ENCODE measurements around the gene RAB27B. TPM values are rescaled to one million over a fixed set of nuclear protein-coding genes. Genes with fewer than 3 reads are reported as not detected.
"Not testable (repeated sequence)": the region's sequence is repeated elsewhere in the genome, so short reads cannot be mapped to it uniquely, and the experiment has no call there.

Gene RAB27B
- total RNA-seq, 1 donor from 2014 or later = 1.0 TPM

DNA sequence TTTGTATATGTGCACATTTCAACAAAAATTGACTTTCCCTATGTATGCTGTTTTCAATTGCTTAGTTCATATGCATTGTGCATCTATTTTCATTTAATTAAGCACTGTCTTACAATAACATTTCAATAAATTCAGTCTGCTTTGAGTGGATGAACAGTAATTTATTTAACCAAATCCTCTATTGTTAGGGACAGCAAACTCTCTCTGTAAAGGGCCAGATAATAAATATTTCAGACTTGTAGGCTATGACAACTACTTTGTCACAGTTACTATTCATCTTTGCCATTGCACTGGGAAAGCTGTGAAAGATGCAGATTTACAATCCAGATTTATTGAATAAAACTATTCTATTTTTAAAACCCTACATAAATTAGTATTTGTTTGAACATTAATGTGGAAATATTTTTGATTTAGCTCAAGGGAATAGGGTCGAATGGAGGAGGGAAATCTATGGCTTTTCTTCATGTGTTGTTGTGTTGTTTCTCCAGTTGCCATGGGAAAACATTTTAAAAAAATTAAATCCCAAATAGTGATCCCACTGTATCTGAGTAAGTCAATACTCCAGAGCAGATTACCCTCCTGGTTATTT, 14.2 kb upstream of the RAB27B start:
- no peak for ATAC-seq
- no peak for DNase-seq (ENCODE audit: low spot score)

GRCh38 chr18:54815086-54815485, 13.2 kb upstream of the RAB27B start:
- DNase-seq (ENCODE audit: low spot score) = no peak
- no peak for ATAC-seq

DNA sequence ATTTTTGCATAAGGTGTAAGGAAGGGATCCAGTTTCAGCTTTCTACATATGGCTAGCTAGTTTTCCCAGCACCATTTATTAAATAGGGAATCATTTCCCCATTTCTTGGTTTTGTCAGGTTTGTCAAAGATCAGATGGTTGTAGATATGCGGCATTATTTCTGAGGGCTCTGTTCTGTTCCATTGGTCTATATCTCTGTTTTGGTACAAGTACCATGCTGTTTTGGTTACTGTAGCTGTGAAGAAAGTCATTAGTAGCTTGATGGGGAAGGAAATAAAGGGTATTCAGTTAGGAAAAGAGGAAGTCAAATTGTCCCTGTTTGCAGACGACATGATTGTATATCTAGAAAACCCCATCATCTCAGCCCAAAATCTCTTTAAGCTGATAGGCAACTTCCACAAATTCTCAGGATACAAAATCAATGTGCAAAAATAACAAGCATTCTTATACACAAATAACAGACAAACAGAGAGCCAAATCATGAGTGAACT, 7.4 kb upstream of the RAB27B start:
- DNase-seq (ENCODE audit: low spot score); ATAC-seq: not testable (repeated sequence)

- DNase-seq (ENCODE audit: low spot score) (no peak), ATAC-seq (no peak)
Observed at GRCh38 chr18:54822872-54823845, 5.1 kb upstream of the RAB27B start.

DNA sequence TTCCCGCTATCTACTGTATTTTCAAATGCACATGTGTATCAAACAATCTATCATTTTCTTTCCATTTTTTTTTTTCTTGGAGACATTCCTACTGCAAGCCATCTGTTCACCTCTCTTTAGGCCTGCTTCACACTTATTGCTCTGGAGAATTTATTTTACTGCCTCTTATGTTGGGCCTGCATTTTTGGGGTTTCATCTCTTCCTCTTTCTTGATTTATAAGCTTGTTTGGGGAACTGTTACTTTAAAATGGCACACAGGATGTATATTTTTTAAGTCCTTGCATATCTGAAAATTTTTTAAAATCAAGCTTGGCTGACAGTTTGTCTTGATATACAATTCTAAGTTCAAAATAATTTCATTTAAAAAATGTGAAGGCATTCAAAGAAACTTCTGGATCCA, 3.5 kb upstream of the RAB27B start:
- DNase-seq (ENCODE audit: low spot score) = no peak
- no peak for ATAC-seq

DNA sequence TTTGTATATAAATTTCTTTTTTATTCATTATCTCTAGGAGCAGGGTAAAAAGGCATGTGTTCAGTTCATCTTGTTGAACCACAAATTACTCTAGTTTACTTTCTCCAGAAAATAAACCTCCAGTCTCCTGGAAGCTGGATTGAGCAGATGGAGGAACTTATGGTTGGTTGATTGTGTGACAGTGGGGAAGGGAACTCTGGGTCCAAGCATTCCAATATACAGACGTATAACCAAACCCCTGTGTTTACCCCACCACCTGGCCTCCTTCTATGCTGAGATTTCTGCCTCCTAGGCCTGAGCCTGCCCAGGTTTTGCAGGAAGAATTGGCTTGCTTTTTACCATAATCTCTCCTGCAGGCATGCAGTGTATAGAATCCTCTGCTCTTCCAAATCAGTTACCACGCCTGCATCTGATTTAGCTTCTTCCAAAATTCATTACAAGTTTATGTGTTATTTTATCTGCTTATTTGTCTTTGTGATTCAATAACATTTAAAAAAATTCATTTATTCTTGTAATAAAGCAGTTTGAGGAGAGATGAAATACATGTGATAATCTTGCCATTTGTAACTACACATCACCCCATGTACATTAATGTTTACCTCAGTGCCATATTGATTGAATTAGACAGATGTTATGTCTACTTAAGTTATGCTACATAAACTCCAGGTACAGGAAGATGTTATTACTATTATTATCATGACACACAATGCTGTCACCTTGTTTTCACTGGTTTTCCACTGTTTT, 2.5 kb upstream of the RAB27B start:
- no peak for DNase-seq (ENCODE audit: low spot score)
- no peak for ATAC-seq

GRCh38 chr18:54828986-54829385, 709 bp downstream of the RAB27B start:
- ATAC-seq = no peak
- no peak for DNase-seq (ENCODE audit: low spot score)

DNA sequence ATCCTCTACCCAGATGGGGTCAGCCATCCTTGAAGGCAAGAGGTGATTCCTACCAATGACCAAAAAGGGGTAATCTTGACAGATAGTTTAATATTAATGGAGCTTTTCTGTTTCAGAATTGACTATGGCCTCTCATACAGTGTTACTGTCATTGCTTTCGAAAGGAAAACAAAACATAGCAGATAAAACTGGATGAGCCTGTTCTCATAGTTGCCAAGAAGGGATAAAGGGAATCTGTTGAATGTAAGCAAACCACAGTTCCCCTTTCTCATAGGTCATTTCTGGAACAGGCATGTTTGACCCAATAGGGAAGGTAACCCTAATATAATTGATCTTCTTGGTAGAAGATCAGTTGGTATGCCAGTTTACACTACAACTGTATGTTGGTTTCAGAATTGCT, 1.6 kb downstream of the RAB27B start:
- no peak for DNase-seq (ENCODE audit: low spot score)
- ATAC-seq = no peak

DNA sequence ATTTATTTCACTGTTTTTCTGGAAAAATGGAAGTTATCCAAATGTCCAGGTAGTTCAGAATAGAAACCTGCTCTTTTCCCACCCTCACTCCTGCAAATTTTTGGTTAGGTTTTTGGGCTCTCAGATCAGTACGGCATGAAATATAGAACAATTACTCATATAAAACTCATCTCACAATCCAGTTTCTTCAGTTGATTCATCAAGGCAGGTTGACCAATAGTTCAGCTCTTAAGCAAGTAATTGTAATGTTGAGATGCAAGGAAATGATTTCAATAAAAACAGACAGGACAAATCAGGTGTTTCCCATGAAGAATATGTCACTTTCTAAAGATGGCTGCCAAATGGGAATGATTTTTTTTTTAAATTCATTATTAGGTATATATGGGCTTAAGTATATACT, 2.0 kb downstream of the RAB27B start:
- DNase-seq (ENCODE audit: low spot score) = no peak
- ATAC-seq = no peak

DNA sequence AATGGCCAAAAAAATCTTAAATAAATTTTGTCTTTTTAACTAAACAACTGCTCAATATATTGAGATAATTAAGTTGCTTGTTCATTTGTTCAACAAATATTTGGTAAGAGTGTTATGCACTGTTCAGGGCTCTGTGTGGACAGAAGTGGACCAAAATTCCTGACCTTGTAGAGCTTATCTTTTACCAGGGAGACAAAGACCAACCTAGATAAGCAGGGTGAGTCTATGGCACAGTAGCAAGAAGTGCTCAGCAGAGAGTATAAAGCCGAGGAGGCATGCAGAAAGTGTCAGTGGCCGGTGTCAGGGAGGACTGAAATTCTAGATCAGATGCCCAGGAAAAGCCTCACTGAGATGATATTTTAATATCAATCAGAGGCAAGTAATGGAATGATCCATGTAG, 2.6 kb downstream of the RAB27B start:
- ATAC-seq (no peak), DNase-seq (ENCODE audit: low spot score) (no peak)

GRCh38 chr18:54835944-54836343, 7.7 kb downstream of the RAB27B start:
- no peak for DNase-seq (ENCODE audit: low spot score)
- no peak for ATAC-seq

DNA sequence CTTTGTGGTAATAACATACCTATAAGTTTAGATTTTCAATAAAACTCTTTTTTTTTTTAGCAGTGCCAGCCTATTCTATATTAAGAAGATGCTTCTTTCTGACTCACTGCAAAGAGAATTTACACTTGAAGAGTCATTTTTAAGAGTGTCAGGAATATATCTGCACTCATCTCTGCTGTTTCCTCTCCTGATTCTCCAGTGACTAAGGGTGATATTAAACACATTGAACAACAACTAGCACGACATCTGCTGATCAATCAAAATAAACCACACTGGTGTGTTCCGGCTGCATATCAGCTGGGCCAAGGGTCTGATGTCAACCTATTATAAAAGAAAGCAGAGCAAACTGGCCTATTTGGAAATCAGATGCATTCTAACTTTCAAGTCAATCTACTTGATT, 15.0 kb downstream of the RAB27B start:
- ATAC-seq = no peak
- no peak for DNase-seq (ENCODE audit: low spot score)

- no peak for ATAC-seq
- DNase-seq (ENCODE audit: low spot score) = no peak
Observed at GRCh38 chr18:54845787-54846186, 17.5 kb downstream of the RAB27B start.

- DNase-seq (ENCODE audit: low spot score) = no peak
- ATAC-seq = no peak
Observed at GRCh38 chr18:54848121-54848520, 19.8 kb downstream of the RAB27B start.

- no peak for DNase-seq (ENCODE audit: low spot score)
- no peak for ATAC-seq
Observed at GRCh38 chr18:54849683-54850082, 21.4 kb downstream of the RAB27B start.

- no peak for ATAC-seq
- no peak for DNase-seq (ENCODE audit: low spot score)
Observed at GRCh38 chr18:54850598-54850997, 22.3 kb downstream of the RAB27B start.

DNA sequence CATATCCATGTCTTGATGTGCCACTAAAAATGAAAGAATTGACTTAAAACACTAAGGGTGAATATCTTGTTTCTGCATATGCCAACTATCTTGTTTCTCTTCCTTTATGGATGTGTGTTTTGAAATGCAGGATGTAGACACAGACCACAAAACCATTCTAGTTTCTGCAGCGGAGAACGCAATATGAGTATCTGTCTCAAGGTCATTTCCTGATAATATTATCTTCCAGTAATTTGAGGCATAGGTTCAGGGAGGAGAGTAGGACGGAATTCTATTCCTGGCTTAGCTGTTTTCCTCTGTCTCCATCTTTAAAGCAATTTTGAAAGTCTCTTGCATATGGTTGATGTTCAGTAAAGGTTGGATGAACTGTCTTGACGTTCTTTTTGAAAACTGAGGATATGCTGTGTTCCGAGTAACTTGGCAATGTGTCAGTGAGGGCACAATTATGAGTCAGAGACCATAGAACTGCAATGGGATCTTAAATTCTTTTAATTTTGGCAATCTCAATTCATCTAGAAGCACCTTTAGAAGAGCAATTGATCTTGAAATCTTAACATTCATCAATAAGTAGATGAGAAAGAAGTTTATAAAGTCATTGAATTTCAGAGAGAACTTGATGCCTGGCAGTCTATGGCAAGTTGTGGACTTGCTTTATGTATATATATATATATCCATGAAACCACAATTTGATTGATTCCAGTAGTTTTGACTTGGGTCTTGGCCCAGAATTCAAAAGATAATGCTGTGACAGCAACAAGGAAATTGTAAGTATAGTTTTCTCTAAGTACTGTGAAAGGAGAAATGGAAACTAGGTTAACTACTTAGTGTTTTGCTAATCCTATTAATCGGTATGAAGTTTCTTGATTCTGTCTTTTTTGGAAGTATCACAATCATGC, 24.8 kb downstream of the RAB27B start:
- DNase-seq (ENCODE audit: low spot score) (no peak), ATAC-seq (no peak)

DNA sequence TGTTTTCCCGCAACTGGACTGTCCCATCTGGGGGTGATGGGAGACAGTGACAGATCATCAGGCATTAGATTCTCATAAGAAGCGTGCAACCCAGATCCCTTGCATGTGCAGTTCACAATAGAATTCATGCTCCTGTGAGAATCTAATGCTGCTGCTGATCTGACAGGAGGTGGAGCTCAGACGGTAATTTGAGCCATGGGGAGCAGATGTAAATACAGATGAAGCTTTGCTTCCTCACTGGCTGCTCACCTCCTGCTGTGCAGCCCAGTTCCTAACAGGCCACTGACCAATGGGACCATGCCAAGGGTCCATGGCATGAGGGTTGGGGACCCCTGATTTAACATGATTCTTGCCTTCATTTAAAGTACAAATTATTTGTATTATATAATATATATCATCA, 26.8 kb downstream of the RAB27B start:
- not testable (repeated sequence) for ATAC-seq; DNase-seq (ENCODE audit: low spot score)

- no peak for ATAC-seq
- DNase-seq (ENCODE audit: low spot score) = no peak
Observed at GRCh38 chr18:54856105-54856646, 27.9 kb downstream of the RAB27B start.

DNA sequence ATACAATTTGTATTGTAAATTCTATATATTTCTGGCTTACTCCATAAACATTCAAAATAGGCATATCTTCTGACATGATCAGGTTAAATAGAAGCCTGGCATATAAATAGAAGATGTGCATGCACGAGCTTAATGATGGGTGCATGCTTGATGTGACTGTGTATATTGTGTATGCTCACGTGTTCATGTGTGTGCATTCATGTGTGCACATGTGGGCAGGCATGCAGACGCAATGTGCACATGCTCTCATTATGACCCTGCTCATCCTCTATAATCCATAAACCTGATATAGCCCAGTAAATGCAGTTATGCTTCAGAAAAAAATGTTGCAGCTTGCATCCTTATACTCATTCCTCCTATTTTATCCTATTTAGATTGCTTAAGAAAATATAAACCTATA, 29.2 kb downstream of the RAB27B start:
- DNase-seq (ENCODE audit: low spot score) (no peak), ATAC-seq (no peak)
